Measurements from ENCODE around the gene WIPF3.

DNA sequence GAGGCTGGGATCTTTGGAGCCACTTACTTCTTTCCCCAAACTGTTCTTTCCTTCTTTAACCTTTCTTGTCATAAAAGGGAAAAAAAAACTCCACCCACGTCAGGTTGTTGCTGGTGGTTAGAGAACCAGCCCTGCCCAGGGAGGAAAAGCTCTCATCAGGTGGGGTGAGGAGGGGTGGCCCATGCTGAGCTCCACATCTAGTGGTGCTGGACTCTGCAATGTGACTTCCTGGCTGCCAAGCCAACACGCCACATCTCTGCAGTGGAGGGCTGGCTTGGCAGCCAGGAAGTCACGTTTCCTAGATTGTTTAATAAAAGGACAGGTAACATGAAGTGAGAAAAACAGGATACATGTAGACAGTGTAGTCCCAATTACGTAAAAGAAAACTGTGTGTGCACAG lies 37.4 kb downstream of the WIPF3 start:
- TF ChIP-seq RAD21 (IDR thresholded peaks at IDR 0.05; ENCODE audit: low read length) (no peak), MXI1 (IDR thresholded peaks at IDR 0.05; ENCODE audit: borderline replicate concordance, low read depth, low read length) (no peak), RCOR1 (IDR thresholded peaks at IDR 0.05; ENCODE audit: insufficient replicate concordance, low read length) (no peak), POLR2A (IDR thresholded peaks at IDR 0.05; ENCODE audit: low read depth, low read length) (no peak), BHLHE40 (IDR thresholded peaks at IDR 0.05; ENCODE audit: low read depth, low read length) (no peak), SMC3 (IDR thresholded peaks at IDR 0.05; ENCODE audit: low read depth, low read length) (no peak), CEBPB (IDR thresholded peaks at IDR 0.05; ENCODE audit: low read depth, low read length) (no peak), MAFK (IDR thresholded peaks at IDR 0.05; ENCODE audit: low read depth, low read length) (no peak)
- TF ChIP-seq, protein P1, sequence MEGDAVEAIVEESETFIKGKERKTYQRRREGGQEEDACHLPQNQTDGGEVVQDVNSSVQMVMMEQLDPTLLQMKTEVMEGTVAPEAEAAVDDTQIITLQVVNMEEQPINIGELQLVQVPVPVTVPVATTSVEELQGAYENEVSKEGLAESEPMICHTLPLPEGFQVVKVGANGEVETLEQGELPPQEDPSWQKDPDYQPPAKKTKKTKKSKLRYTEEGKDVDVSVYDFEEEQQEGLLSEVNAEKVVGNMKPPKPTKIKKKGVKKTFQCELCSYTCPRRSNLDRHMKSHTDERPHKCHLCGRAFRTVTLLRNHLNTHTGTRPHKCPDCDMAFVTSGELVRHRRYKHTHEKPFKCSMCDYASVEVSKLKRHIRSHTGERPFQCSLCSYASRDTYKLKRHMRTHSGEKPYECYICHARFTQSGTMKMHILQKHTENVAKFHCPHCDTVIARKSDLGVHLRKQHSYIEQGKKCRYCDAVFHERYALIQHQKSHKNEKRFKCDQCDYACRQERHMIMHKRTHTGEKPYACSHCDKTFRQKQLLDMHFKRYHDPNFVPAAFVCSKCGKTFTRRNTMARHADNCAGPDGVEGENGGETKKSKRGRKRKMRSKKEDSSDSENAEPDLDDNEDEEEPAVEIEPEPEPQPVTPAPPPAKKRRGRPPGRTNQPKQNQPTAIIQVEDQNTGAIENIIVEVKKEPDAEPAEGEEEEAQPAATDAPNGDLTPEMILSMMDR (conservative IDR thresholded peaks at IDR 0.05; ENCODE audit: low read depth, low read length): no peak

All from IMR-90 (cell line).